Keratinocyte (primary cell): ENCODE measurements around the gene AP3B1. TPM values are rescaled to one million over a fixed set of nuclear protein-coding genes. Genes with fewer than 3 reads are reported as not detected.

Experiments
- DNase-seq: peaks from one replicate; pipeline ENCODE4 v3.0.0-alpha.2; 2011; ENCODE audit warnings: low read depth, missing footprints, low spot score
- FAIRE-seq: peaks from 2 replicates; lab custom pipeline; 2011; peaks lifted over from hg19 to GRCh38; lab: Jason Lieb, UNC
- H2AFZ ChIP-seq: 2 replicates; pipeline ENCODE4 v1.6.0; 2012; ENCODE audit warnings: low read length, control low read depth, inconsistent platforms; ENCODE audit not compliant: control insufficient read depth
- H3K27ac ChIP-seq: 2 replicates; pipeline ENCODE4 v1.5.1; 2011; ENCODE audit warnings: low read length; ENCODE audit not compliant: control insufficient read depth, insufficient read depth
- H3K27me3 ChIP-seq: 3 replicates; pipeline ENCODE4 v1.6.0; 2011; ENCODE audit warnings: low read length; ENCODE audit not compliant: control insufficient read depth, insufficient read depth; ENCODE audit errors: extremely low read depth
- H3K36me3 ChIP-seq, 2 experiments: 2 replicates in 1 of 2; 3 replicates in 1 of 2; pipeline ENCODE4 v1.5.1; 2011; ENCODE audit warnings: low read length in 2 of 2, mild to moderate bottlenecking in 1 of 2; ENCODE audit not compliant: control insufficient read depth in 2 of 2, insufficient read depth in 2 of 2; ENCODE audit errors: extremely low read depth in 1 of 2
- H3K4me1 ChIP-seq: 3 replicates; pipeline ENCODE4 v1.5.1; 2011; ENCODE audit warnings: low read length; ENCODE audit not compliant: control insufficient read depth, insufficient read depth; ENCODE audit errors: extremely low read depth
- H3K4me2 ChIP-seq: 3 replicates; pipeline ENCODE4 v1.6.0; 2011; ENCODE audit warnings: low read depth, low read length; ENCODE audit not compliant: control insufficient read depth, insufficient read depth; ENCODE audit errors: extremely low read depth
- H3K4me3 ChIP-seq, 3 experiments: fragments of 200-600 bp in 1 of 3; sonication (generic) in 1 of 3; 2 replicates in 2 of 3; 3 replicates in 1 of 3; pipeline ENCODE4 v1.5.1; 2011 to 2016; ENCODE audit warnings: low read length in 3 of 3, mild to moderate bottlenecking in 3 of 3, control low read depth in 2 of 3, inconsistent platforms in 1 of 3, low read depth in 1 of 3, mixed read lengths in 1 of 3, mixed run types in 1 of 3, moderate library complexity in 1 of 3; ENCODE audit not compliant: control insufficient read depth in 2 of 3, insufficient read depth in 2 of 3; ENCODE audit errors: extremely low read depth in 1 of 3
- H3K79me2 ChIP-seq: 2 replicates; pipeline ENCODE4 v1.6.0; 2012; ENCODE audit warnings: low read length; ENCODE audit not compliant: control insufficient read depth, insufficient read depth
- H3K9ac ChIP-seq: 3 replicates; pipeline ENCODE4 v1.6.0; 2011; ENCODE audit warnings: low read length; ENCODE audit not compliant: control insufficient read depth, insufficient read depth; ENCODE audit errors: extremely low read depth
- H3K9me1 ChIP-seq: 3 replicates; pipeline ENCODE4 v1.6.0; 2011; ENCODE audit warnings: low read length; ENCODE audit not compliant: control insufficient read depth, insufficient read depth; ENCODE audit errors: extremely low read depth
- H3K9me3 ChIP-seq: 2 replicates; pipeline ENCODE4 v1.5.1; 2012; ENCODE audit warnings: low read depth, low read length; ENCODE audit not compliant: control insufficient read depth
- H4K20me1 ChIP-seq: 3 replicates; pipeline ENCODE4 v1.6.0; 2011; ENCODE audit warnings: low read length; ENCODE audit not compliant: control insufficient read depth, insufficient read depth; ENCODE audit errors: extremely low read depth
- EZH2 ChIP-seq: IDR thresholded peaks from one replicate; pipeline ENCODE4 v1.6.1; 2012; ENCODE audit warnings: inconsistent platforms, mild to moderate bottlenecking, low read length, moderate library complexity
- dilution Hi-C: fragments of 300-500 bp; cut with MboI; formaldehyde crosslinking; loops from one replicate; pipeline ENCODE4 v1.7.0; 2020; ENCODE audit warnings: low sequenced_read_pairs; ENCODE audit not compliant: extremely low pct_ligation_motif_present
- polyA plus RNA-seq, 5 experiments: library from polyadenylated mRNA; depleted of rRNA in 3 of 5; stranded (reverse) in 3 of 5; stranded (forward) in 1 of 5; unstranded in 1 of 5; fragments of >200 nt; gene quantifications; 1 replicate in 1 of 5; 2 replicates in 3 of 5; 3 replicates in 1 of 5; pipeline versions ENCODE4 v1.2.1 to v1.2.3, GENCODE V29; 2011 to 2012; ENCODE audit warnings: missing spikeins in 2 of 5, low read depth in 1 of 5, low replicate concordance in 1 of 5
- TF ChIP-seq, protein P1 (sequence below), 3 experiments: IDR thresholded peaks in 1 of 3; conservative IDR thresholded peaks in 1 of 3; optimal IDR thresholded peaks in 1 of 3; 2 replicates in 2 of 3; 3 replicates in 1 of 3; pipeline versions ENCODE3 to v1.5.1; 2011; ENCODE audit warnings: low read length in 3 of 3, mild to moderate bottlenecking in 3 of 3, moderate library complexity in 2 of 3, control low read depth in 1 of 3, inconsistent platforms in 1 of 3; ENCODE audit not compliant: insufficient read depth in 2 of 3; ENCODE audit errors: extremely low read depth in 1 of 3

Gene AP3B1
- polyA plus RNA-seq, 1 donor (not counting 4 experiments of a cell fraction or from before 2014, with no cell fraction given) = 65.1 TPM

DNA sequence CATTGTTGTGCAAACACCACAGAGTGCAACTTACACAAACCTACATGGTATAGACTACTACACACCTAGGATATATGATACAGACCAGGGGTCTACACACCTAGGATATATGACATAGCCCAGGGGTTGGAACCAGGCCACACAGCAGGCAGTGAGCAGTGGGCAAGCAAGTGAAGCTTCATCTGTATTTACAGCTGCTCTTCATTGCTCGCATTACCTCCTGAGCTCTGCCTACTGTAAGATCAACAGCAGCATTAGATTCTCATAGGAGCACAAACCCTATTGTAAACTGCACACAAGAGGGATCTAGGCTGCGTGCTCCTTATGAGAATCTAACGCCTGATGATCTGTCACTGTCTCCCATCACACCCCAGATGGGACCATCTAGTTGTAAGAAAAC, 56.6 kb downstream of the AP3B1 start:
- H3K36me3 ChIP-seq = peaks cover 0 to 2% of the 10 kb centered on the region in 2 experiments
- no peaks in the 10 kb centered on the region for H3K4me1 ChIP-seq
- H2AFZ ChIP-seq = no peak overlapping the region
- no peak overlapping the region for H3K27ac ChIP-seq
- H3K79me2 ChIP-seq = peaks cover 19% of the 10 kb centered on the region
- DNase-seq (no peak), FAIRE-seq (no peak)
- TF ChIP-seq, protein P1, sequence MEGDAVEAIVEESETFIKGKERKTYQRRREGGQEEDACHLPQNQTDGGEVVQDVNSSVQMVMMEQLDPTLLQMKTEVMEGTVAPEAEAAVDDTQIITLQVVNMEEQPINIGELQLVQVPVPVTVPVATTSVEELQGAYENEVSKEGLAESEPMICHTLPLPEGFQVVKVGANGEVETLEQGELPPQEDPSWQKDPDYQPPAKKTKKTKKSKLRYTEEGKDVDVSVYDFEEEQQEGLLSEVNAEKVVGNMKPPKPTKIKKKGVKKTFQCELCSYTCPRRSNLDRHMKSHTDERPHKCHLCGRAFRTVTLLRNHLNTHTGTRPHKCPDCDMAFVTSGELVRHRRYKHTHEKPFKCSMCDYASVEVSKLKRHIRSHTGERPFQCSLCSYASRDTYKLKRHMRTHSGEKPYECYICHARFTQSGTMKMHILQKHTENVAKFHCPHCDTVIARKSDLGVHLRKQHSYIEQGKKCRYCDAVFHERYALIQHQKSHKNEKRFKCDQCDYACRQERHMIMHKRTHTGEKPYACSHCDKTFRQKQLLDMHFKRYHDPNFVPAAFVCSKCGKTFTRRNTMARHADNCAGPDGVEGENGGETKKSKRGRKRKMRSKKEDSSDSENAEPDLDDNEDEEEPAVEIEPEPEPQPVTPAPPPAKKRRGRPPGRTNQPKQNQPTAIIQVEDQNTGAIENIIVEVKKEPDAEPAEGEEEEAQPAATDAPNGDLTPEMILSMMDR (optimal IDR thresholded peaks at IDR 0.05 in 1 of 3, IDR thresholded peaks at IDR 0.05 in 1 of 3, conservative IDR thresholded peaks at IDR 0.05 in 1 of 3; ENCODE audit: extremely low read depth in 1 of 3, insufficient read depth in 2 of 3, low read length in 3 of 3) = no peak
- no peak for TF ChIP-seq EZH2
- no peak overlapping the region for H3K9ac ChIP-seq
- dilution Hi-C loops = no loop called here
- peaks cover 5% of the 10 kb centered on the region for H4K20me1 ChIP-seq
- no peaks in the 10 kb centered on the region for H3K9me1 ChIP-seq
- H3K4me2 ChIP-seq = no peak overlapping the region
- no peaks in the 10 kb centered on the region for H3K9me3 ChIP-seq
- no peaks in the 10 kb centered on the region for H3K27me3 ChIP-seq
- H3K4me3 ChIP-seq = no peak overlapping the region

DNA sequence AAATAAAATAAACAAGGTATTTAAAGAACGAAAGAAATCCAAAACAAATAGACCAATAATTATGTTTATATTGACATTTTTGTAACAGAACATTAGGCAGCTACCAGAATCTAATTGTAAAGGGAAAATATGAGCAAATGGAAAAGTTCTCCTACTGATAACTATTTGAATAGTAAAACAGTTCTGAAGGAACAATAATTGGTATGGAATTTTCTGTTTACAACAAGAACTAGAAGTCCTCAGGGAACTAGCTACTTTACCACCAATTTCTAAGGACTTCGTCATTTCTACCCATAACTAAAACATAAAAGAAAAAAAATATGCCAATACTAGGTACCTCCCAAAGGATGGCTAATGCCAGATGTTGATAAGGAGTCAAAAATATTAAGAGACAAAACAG, 58.5 kb downstream of the AP3B1 start:
- Histone ChIP-seq H3K27me3 (no peaks in the 10 kb centered on the region), H2AFZ (no peak overlapping the region), H3K4me1 (peaks cover 3% of the 10 kb centered on the region), H3K9me1 (no peaks in the 10 kb centered on the region), H3K36me3 (peaks cover 0 to 2% of the 10 kb centered on the region in 2 experiments), H4K20me1 (peaks cover 5% of the 10 kb centered on the region), H3K4me2 (no peak overlapping the region), H3K79me2 (peaks cover 25% of the 10 kb centered on the region), H3K9ac (no peak overlapping the region), H3K27ac (no peak overlapping the region), H3K9me3 (no peaks in the 10 kb centered on the region), H3K4me3 (no peak overlapping the region)
- dilution Hi-C loops = no loop called here
- DNase-seq = no peak
- no peak for TF ChIP-seq EZH2
- TF ChIP-seq, protein P1 (optimal IDR thresholded peaks at IDR 0.05 in 1 of 3, IDR thresholded peaks at IDR 0.05 in 1 of 3, conservative IDR thresholded peaks at IDR 0.05 in 1 of 3; ENCODE audit: extremely low read depth in 1 of 3, insufficient read depth in 2 of 3, low read length in 3 of 3) = no peak
- FAIRE-seq = no peak
